ENCODE measurements around the gene DDR2.
A peak's percentile ranks its signal among the peaks of the same experiment; 100 is the strongest.

DDR2 gene

GRCh38 chr1:162678439-162678838 lies 46.2 kb downstream of the DDR2 start:
- FAIRE-seq = no peak
- DNase-seq (ENCODE audit: insufficient read length, low spot score) = no peak
- no peak for TF ChIP-seq CTCF (IDR thresholded peaks at IDR 0.05; ENCODE audit: insufficient read depth, missing control alignments)

GRCh38 chr1:162679298-162679697 lies 47.0 kb downstream of the DDR2 start:
- no peak for DNase-seq (ENCODE audit: insufficient read length, low spot score)
- peak; percentile 48 for FAIRE-seq
- TF ChIP-seq CTCF (IDR thresholded peaks at IDR 0.05; ENCODE audit: insufficient read depth, missing control alignments) = no peak

- DNase-seq (ENCODE audit: insufficient read length, low spot score) (no peak), FAIRE-seq (peak; percentile 79)
- TF ChIP-seq CTCF (IDR thresholded peaks at IDR 0.05; ENCODE audit: insufficient read depth, missing control alignments) = no peak
Observed at GRCh38 chr1:162680419-162681121, 48.3 kb downstream of the DDR2 start.

- FAIRE-seq (no peak), DNase-seq (ENCODE audit: insufficient read length, low spot score) (no peak)
- no peak for TF ChIP-seq CTCF (IDR thresholded peaks at IDR 0.05; ENCODE audit: insufficient read depth, missing control alignments)
Observed at GRCh38 chr1:162681122-162681436, 48.8 kb downstream of the DDR2 start.

GRCh38 chr1:162682013-162682419 lies 49.8 kb downstream of the DDR2 start:
- FAIRE-seq (no peak), DNase-seq (ENCODE audit: insufficient read length, low spot score) (no peak)
- TF ChIP-seq CTCF (IDR thresholded peaks at IDR 0.05; ENCODE audit: insufficient read depth, missing control alignments) = no peak

GRCh38 chr1:162687870-162688269 lies 55.6 kb downstream of the DDR2 start:
- TF ChIP-seq CTCF (IDR thresholded peaks at IDR 0.05; ENCODE audit: insufficient read depth, missing control alignments) = no peak
- FAIRE-seq (no peak), DNase-seq (ENCODE audit: insufficient read length, low spot score) (no peak)

- DNase-seq (ENCODE audit: insufficient read length, low spot score) = no peak
- no peak for FAIRE-seq
- no peak for TF ChIP-seq CTCF (IDR thresholded peaks at IDR 0.05; ENCODE audit: insufficient read depth, missing control alignments)
Observed at GRCh38 chr1:162688521-162688920, 56.3 kb downstream of the DDR2 start.
